ENCODE data around the gene UBL5.
"Not testable (repeated sequence)": the region's sequence is repeated elsewhere in the genome, so short reads cannot be mapped to it uniquely, and the experiment has no call there.

UBL5 gene
- total RNA-seq, result 52.1 to 99.9 (median 80.8) reads per million in 17 experiments

- DNase-seq, result peak; percentile 89 to 94 (median 93)
These were observed at the start of gene UBL5 for GRCh38 chr19:9827289-9828238. UBL5 (plus strand) TSS chr19:9827918; CDS start chr19:9828338, 420 bp downstream.

DNA sequence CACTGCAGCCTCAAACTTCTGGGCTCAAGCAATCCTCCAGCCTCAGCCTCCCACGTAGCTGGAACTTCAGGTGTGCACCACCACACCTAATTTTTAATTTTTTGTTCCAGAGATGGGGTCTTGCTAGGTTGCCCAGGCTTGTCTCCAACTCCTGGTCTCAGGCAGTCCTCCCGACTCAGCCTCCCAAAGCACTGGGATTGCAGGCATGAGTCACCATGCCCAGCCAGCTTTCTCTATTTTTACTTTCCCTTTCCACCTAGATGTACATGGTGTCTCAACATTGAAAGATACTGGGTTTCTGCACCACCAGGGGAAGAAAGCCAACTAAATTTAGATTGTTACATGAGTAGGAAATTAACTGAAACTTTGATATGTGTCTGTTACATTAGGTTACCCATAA lies 45.4 kb upstream of the UBL5 start:
- peak in 3 of 4 experiments; percentile 12 to 26 (median 20) for DNase-seq

GRCh38 chr19:9784163-9784496 lies 43.6 kb upstream of the UBL5 start:
- not testable (repeated sequence) for DNase-seq

GRCh38 chr19:9785367-9786331 lies 42.1 kb upstream of the UBL5 start:
- peak; percentile 94 to 99 (median 96) for DNase-seq

GRCh38 chr19:9786342-9786741 lies 41.4 kb upstream of the UBL5 start:
- DNase-seq, result peak in 1 of 4 experiments; percentile 12

GRCh38 chr19:9786819-9787218 lies 40.9 kb upstream of the UBL5 start:
- DNase-seq, result no peak

DNA sequence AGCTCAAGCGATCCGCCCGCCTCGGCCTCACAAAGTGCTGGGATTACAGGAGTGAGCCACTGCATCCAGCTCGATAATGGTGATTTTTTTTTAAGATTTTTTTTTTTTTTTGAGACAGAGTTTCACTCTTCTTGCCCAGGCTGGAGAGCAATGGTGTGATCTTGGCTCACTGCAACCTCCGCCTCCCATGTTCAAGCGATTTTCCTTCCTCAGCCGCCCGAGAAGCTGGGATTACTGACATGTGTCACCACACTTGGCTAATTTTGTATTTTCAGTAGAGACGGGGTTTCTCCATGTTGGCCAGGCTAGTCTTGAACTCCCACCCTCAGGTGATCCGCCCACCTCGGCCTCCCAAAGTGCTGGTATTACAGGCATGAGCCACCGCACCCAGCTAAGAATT lies 39.1 kb upstream of the UBL5 start:
- DNase-seq, result not testable (repeated sequence)

- DNase-seq, result no peak
These were observed 38.7 kb upstream of the UBL5 start for GRCh38 chr19:9789066-9789465.

- not testable (repeated sequence) for DNase-seq
These were observed 38.1 kb upstream of the UBL5 start for GRCh38 chr19:9789579-9789978.

- DNase-seq, result not testable (repeated sequence)
These were observed 36.7 kb upstream of the UBL5 start for GRCh38 chr19:9791073-9791367.

- peak; percentile 85 to 98 (median 91) for DNase-seq
These were observed 36.0 kb upstream of the UBL5 start for GRCh38 chr19:9791552-9792205.

GRCh38 chr19:9792206-9793070 lies 35.3 kb upstream of the UBL5 start:
- DNase-seq, result peak; percentile 86 to 97 (median 92)

DNA sequence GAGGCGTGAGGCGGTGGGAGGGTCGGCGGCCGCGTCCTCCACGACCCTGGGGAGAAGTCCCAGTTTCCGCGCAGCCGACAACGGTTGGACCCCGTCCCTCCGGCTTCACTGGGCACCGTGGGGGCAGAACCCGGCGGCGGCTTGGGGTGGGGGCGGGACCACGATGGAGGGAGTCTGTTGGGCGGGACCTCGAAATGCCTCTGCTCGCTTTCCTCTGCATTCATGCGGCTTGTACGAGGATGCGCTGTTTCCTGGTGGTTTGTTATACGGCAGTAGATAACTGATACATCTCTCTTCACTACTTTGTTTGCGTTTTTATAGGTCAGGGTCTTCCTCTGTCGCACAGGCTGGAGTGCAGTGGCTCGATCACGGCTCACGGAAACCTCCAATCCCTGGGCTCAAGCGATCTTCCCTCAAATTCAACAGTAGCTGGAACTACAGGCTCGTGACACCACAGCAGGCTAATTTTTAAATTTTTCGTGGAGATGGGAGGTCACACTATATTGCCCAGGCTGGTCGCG lies 34.6 kb upstream of the UBL5 start:
- DNase-seq, result peak; percentile 48 to 70 (median 58)

DNA sequence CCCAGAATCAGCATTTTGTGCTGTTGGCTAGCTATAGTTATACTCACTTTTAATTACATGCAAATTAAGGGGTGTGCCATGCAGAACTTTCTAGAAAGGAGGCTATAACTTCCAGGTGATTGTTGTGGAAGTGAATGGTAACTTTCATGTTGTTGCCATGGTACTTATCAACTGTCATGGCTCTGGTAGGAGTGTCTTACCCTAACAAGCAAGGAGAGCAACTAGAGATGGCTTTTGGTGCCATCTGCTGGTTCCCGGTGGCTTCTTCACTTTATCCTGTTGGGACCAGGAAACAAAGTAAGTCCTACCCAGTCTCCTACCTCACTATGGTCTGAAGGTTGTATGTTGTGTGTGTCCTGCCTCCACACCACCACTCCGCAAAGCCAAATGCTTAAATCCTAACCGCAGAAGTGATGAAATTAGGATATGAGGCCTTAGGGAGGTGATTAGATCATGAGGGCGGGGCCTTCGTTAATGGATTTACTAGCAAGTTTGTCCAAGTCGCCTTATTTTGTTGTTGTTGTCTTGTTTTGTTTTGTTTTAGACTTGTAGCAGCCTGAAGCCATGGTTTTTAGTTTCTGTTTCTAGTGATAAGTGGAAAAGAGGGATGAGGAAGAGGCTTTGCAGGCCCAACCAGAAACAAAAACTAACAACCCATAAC lies 31.5 kb upstream of the UBL5 start:
- peak; percentile 90 to 93 (median 92) for DNase-seq

DNA sequence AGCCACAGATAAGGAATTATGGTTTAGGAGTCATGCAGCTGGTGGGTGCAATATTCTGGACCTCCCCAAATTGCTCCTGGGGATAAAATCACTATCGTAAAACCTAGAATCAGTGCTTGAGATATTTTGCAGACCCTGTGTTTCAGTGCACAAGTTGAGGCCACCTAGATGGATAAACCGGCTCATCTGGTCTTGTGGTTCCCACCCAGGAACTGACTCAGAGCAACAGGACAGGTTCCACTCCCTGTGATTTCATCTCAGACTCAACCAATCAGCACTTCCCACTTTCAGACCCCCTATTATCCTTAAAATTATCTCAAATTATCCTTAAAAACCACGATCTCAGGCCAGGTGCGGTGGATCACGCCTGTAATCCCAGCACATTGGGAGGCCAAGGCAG lies 29.8 kb upstream of the UBL5 start:
- DNase-seq, result no peak

DNA sequence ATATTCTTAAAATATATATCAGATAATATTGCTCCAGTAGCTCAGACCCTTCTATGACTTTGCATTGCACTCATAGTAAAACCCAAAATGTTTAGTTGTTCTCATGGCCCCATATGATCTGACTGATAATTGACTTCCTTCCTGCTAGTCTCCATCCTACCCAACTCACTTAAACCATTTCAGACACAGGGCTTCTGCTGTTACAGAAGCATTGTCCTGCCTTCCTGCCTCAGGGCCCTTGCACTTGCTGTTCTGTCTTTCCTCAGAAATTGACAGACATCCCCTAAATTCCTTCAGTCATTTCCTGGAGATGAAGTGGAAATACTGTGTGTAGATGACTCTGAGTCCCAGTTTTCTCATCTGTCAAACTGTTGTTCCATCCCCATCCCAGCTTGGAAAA lies 28.6 kb upstream of the UBL5 start:
- DNase-seq, result no peak

DNA sequence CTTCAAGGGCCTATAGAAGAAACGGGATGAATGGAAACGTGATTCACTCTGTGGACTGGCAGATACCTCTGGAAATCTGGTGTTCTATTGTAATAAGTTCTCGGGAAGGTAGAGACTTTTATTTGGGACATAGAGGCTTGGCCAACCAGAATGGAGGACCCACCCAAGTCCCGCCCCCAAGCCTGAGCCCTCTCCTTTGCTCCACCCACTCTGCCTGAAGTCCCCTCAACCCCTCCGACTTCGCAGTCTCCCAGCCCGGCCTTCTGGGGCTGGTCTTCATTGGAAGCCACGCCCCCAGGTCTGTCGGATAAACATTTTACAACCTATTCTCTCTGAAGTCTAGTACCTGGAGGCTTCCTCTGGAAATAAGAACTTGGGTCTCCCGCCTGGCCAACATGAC lies 25.7 kb upstream of the UBL5 start:
- DNase-seq, result no peak

DNA sequence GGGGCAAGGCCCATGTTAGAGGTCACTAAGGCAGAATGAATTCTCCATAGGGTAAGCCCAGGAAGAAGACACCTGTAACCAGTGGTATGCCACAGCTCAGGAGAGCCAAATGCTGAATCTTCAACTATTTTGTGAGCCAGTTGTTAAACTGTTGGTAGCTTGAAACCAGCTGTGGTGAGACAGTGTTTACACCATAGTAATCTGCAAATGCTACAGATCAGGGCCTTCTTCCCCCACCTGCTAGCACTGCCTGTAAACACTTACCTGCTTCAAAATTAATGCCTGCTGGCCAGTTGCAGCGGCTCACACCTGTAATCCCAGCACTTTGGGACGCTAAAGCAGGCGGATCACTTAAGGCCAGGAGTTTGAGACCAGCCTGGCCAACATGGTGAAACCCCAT lies 20.9 kb upstream of the UBL5 start:
- no peak for DNase-seq

DNA sequence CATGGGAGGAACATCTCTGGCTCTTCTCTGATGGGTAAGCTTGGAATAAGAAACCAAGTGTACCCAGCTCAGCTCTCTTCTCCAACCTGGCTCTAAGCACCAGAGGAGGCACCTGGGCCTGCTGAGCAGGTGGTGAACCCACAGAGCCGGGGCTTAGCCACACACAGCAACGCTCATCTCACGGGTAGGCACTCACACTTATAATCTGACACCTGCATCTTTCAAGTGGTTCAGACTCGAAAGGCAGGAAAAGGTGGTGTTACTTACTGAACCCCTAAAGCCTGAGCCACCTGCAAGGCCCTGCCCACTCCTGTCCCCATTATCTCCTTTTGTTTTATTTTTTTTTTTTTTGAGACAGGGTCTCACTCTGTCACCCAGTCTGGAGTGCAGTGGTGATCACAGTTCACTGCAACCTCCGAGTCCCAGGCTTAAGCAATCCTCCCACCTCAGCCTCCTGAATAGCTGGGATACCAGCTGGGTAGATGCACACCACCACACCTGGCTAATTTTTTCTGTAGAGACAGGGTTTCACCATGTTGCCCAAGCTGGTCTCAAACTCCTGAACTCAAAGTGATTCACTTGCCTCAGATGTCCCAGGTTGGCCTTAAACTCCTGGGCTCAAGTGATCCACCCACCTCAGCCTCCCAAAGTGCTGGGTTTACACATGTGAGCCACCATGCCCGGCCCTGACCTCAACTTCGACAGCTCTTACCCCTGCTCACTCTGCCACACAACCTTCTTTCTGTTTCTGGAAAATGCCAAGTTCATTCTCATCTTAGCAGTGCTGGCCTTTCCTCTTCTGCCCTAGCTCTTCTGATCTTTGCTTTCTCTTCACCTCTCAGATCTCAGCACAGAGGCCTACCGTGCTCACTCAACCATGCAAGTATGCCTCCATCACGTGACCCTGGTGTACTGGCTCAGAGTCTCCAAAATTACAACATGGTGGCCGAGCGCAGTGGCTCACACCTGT lies 18.6 kb upstream of the UBL5 start:
- DNase-seq, result no peak

- no peak for DNase-seq
These were observed 16.6 kb upstream of the UBL5 start for GRCh38 chr19:9811139-9811538.
